OCI-M1 (cell line): ENCODE measurements around the gene BLM.
"Not testable (repeated sequence)": the region's sequence is repeated elsewhere in the genome, so short reads cannot be mapped to it uniquely, and the experiment has no call there.

Experiments
- DNase-seq: peaks from one replicate; lab custom pipeline; 2025; lab: John Stamatoyannopoulos, UW

The BLM gene

GRCh38 chr15:90740545-90740944, 23.4 kb downstream of the BLM start:
- not testable (repeated sequence) for DNase-seq

GRCh38 chr15:90742087-90742486, 24.9 kb downstream of the BLM start:
- DNase-seq = no peak

GRCh38 chr15:90743407-90743806, 26.3 kb downstream of the BLM start:
- DNase-seq = no peak

- no peak for DNase-seq
Observed at GRCh38 chr15:90744759-90745402, 27.7 kb downstream of the BLM start.

GRCh38 chr15:90749754-90750153, 32.6 kb downstream of the BLM start:
- no peak for DNase-seq

DNA sequence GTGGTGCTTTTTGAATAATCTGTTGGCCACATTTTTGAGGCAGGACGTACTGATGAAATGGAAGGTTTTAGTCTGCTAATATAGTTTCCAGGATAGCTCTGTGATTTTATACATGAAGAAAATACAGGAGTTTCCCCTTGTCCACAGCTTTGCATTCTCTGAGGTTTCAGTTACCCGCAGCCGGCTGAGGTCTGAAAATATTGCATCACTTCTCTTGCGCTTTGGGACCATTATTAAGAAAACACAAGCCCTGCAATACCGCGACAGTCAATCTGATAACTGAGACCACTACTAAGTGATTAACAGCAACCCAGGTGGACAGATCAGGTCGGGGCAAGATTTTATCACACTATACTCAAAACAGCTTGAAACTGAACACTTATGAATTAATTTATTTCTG, 33.0 kb downstream of the BLM start:
- DNase-seq = peak; percentile 10

- no peak for DNase-seq
Observed at GRCh38 chr15:90751300-90751825, 34.2 kb downstream of the BLM start.

DNA sequence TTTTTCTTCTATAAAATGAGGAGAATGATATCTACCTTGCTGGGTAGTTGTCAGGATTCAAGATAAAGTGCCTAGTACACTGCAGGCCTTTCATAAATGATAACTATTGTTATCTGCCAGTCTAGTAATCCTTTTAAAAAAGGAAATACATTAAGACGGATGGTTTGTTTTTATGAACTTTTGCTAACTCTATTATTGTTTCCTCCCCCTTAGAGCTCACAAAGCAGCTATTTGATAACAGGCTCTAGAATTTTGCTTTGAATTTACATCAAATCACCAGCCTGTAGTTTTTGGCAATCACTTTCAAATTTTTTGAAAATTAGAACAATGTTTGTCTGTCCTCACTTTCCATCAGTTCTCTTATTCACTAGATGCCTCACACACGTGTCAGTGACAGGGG, 39.8 kb downstream of the BLM start:
- no peak for DNase-seq

GRCh38 chr15:90757461-90757860, 40.3 kb downstream of the BLM start:
- no peak for DNase-seq

- DNase-seq = no peak
Observed at GRCh38 chr15:90760661-90761232, 43.6 kb downstream of the BLM start.

DNA sequence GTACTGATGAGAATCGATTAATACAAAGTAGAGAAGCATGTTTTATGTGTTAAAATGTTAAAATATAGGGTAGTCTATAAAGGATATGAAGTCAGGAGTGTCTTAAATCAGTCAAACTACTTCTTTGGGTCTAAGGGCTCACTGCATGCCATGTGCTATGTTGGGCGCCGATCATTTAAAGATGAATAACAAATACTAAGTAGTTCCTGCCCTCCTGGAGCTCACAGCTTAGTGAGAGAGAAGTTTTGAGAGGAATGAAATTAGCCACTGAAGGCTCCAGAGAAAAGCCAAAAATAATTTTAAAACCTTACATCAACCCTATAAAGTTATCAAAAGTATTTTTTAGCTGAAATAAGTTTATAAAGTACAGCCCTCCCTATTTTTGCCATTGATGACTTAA, 44.5 kb downstream of the BLM start:
- no peak for DNase-seq

DNA sequence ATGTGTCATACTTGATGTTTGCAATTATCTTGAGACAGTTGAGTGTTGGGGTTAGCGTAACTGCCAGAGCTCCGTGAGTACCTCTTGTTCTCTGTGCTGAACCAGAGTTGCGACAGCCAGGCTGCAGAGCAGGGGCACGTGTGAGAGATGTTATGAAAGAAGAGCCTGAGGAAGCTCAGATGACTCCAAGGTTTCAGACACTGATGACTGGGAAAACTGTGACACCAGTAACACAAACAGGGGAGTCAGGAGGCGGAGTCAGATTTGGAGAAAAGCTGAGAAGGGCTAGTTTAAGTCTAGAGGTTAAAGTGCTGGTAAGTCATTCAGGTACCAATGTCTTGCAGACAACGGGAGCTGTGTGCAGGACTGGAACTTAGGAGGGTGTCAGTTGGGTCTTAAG, 45.0 kb downstream of the BLM start:
- DNase-seq = no peak

GRCh38 chr15:90763366-90764099, 46.4 kb downstream of the BLM start:
- no peak for DNase-seq

DNA sequence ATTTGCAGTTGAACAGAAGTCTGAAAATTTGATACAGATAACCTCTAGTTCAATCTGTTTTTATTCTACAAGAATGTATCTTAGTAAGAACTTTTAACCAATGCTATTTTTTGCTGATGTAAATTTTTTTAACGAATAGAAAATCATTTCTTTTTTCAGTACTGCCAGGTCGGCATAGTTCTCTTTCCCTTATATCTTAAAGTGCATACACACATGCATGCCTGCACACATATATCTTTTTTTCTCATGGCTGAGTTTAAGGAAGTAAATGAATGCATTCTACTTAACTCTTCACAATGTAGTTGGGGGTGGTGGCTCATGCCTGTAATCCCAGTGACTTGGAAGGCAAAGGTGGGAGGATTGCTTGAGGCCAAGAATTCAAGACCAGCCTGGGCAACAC, 48.4 kb downstream of the BLM start:
- DNase-seq = no peak

GRCh38 chr15:90765966-90766365, 48.8 kb downstream of the BLM start:
- no peak for DNase-seq

DNA sequence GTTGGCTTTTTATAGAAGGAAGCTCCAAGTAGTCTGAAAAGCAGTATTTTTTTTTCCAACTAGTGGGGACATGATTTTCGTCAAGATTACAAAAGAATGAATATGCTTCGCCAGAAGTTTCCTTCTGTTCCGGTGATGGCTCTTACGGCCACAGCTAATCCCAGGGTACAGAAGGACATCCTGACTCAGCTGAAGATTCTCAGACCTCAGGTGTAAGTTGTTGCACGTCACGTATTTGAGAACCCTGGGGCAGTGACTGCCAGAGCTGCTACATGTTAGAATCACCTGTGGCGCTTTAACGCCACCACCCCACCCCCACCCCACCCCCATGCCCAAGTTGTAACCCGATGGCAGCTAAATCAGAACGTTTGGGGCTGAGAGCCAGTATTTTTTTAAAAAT, 52.2 kb downstream of the BLM start:
- no peak for DNase-seq

GRCh38 chr15:90773485-90773884, 56.3 kb downstream of the BLM start:
- no peak for DNase-seq

DNA sequence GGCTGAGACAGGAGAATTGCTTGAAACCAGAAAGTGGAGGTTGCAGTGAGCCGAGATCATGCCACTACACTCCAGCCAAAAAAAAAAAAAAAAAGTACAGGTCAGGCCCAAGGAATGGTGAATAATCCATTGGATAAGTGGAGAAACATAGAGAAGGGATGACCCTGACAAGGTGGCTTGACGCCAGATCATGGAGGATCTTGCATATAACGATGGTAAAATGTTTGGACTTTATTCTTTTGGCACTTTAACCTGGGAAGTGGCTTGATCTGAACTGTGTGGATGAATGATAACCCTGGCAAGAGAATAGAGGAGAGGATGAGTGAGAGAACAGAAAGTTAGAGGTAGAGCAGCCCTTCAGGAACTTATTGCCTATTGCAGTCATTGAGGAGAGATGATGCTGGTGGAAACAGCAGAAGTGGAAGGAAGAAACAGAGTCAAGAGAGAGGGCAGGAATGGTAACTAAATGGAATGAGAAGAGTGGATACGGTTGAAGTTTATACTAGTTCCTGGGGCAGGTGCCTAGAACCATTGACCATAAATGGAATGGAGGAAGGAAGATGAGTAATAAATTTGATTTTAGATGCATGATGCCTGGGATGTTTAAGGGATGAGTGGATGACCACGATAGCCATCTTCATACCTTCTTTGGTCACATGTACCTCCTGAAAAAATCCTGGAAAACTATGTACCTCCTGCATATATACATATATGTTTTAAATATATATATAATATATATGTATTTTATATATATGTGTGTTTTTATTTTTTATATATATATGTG, 57.8 kb downstream of the BLM start:
- no peak for DNase-seq

DNA sequence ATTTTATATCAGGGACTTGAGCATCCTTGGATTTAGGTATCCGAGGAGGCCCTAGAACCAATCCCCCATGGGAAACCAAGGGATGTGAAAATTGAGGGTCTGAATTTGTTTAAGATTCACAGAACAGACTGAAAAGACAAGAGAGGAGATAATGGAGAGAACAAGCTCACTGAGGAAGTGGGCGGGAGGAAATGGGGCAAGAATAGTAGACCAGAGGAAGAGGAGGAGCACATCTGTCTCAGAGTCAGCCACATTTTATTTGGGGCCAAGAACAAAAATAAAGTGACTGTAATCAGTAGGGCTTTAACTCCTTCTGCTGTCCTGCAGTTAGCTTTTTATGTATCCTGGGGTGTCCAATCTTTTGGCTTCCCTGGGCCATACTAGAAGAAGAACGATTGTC, 63.8 kb downstream of the BLM start:
- no peak for DNase-seq

DNA sequence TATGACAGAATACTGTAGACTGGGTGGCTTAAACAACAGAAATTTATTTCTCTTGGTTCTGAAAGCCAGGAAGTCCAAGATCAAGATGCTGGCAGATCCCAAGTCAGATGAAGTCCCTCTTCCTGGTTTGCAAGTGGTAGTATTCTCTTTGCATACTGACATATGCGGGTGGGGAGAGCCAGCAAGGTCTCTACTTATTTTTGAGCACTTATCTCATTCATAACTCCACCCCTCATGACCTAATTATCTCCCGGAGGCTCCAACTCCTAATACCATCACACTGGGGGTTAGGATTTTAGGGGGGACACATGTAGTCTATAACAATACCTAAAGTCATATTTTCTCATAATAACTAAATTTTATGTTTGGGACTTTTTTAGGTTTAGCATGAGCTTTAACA, 65.3 kb downstream of the BLM start:
- no peak for DNase-seq

GRCh38 chr15:90787881-90788280, 70.7 kb downstream of the BLM start:
- no peak for DNase-seq

GRCh38 chr15:90789462-90789861, 72.3 kb downstream of the BLM start:
- no peak for DNase-seq

GRCh38 chr15:90790057-90790456, 72.9 kb downstream of the BLM start:
- no peak for DNase-seq
